ENCODE measurements around the gene MT1G.

Gene MT1G

GRCh38 chr16:56643833-56644232 is 24.0 kb downstream of the MT1G start:
- no peak for TF ChIP-seq CTCF (IDR thresholded peaks at IDR 0.05; ENCODE audit: insufficient read depth, low read length, missing control alignments)
- DNase-seq (ENCODE audit: low read depth, low spot score), result no peak
- no peak overlapping the region for H3K4me3 ChIP-seq (ENCODE audit: low read depth, low read length)
- ChIA-PET CTCF (interaction anchor here (0.8 to 1.9 kb wide), 5 partner anchors 9 to 99 kb away, joined by 3 to 7 read pairs (median 4); no protein-coding TSS in a partner anchor), POLR2A (interaction anchor here (0.8 to 1.9 kb wide), 2 partner anchors 17 to 18 kb away, joined by 4 to 6 read pairs; partner anchors contain the start of gene MT1E)

GRCh38 chr16:56643080-56643778 is 24.6 kb downstream of the MT1G start:
- POLR2A ChIA-PET, result interaction anchor here (0.8 to 1.9 kb wide), 2 partner anchors 16 to 18 kb away, joined by 4 to 6 read pairs; partner anchors contain the start of gene MT1E

GRCh38 chr16:56641166-56641565 is 26.7 kb downstream of the MT1G start:
- ChIA-PET CTCF (interaction anchor here (1.2 to 1.4 kb wide), 3 partner anchors 11 to 61 kb away, joined by 3 to 4 read pairs (median 3); no protein-coding TSS in a partner anchor), POLR2A (no interaction called here)
- no peak for TF ChIP-seq CTCF (IDR thresholded peaks at IDR 0.05; ENCODE audit: insufficient read depth, low read length, missing control alignments)
- DNase-seq (ENCODE audit: low read depth, low spot score), result no peak
- H3K4me3 ChIP-seq (ENCODE audit: low read depth, low read length), result no peak overlapping the region

More at GRCh38 chr16:56643080-56643778, 24.6 kb downstream of the MT1G start:
- DNase-seq (ENCODE audit: low read depth, low spot score), result no peak
- peak overlapping the region; percentile 30 for H3K4me3 ChIP-seq (ENCODE audit: low read depth, low read length)
- CTCF ChIA-PET, result interaction anchor here (0.8 to 1.9 kb wide), 6 partner anchors 10 to 99 kb away, joined by 3 to 7 read pairs (median 4); no protein-coding TSS in a partner anchor
- TF ChIP-seq CTCF (IDR thresholded peaks at IDR 0.05; ENCODE audit: insufficient read depth, low read length, missing control alignments), result peak; percentile 9

- ChIA-PET CTCF (interaction anchor here (1.2 to 1.3 kb wide), 3 partner anchors 16 to 62 kb away, joined by 3 to 4 read pairs (median 4); no protein-coding TSS in a partner anchor), POLR2A (interaction anchor here (1.3 kb wide), 1 partner anchor 15 kb away, joined by 7 read pairs; the partner anchor contains the start of gene MT1E)
- no peak for TF ChIP-seq CTCF (IDR thresholded peaks at IDR 0.05; ENCODE audit: insufficient read depth, low read length, missing control alignments)
- H3K4me3 ChIP-seq (ENCODE audit: low read depth, low read length), result no peak overlapping the region
- DNase-seq (ENCODE audit: low read depth, low spot score), result no peak
Measured at GRCh38 chr16:56640076-56640475, 27.8 kb downstream of the MT1G start.

GRCh38 chr16:56639045-56639444 is 28.8 kb downstream of the MT1G start:
- no peak for TF ChIP-seq CTCF (IDR thresholded peaks at IDR 0.05; ENCODE audit: insufficient read depth, low read length, missing control alignments)
- ChIA-PET POLR2A (interaction anchor here (1.3 kb wide), 1 partner anchor 14 kb away, joined by 7 read pairs; the partner anchor contains the start of gene MT1E), CTCF (interaction anchor here (1.3 kb wide), 1 partner anchor 15 kb away, joined by 4 read pairs; no protein-coding TSS in a partner anchor)
- H3K4me3 ChIP-seq (ENCODE audit: low read depth, low read length), result no peak overlapping the region
- no peak for DNase-seq (ENCODE audit: low read depth, low spot score)

Data from AG04449 (cell line).